Umbilical cord (tissue), 2 donors: ENCODE measurements around the gene ELP4. TPM values are rescaled to one million over a fixed set of nuclear protein-coding genes. Genes with fewer than 3 reads are reported as not detected.
"Not testable (repeated sequence)": the region's sequence is repeated elsewhere in the genome, so short reads cannot be mapped to it uniquely, and the experiment has no call there.

Experiments
- DNase-seq: peaks from one replicate; pipeline ENCODE4 v3.0.0-alpha.2; 2015; ENCODE audit warnings: low spot score
- total RNA-seq: library from RNA; depleted of rRNA; stranded (reverse); fragments of >200 nt; gene quantifications from one replicate; pipeline ENCODE4 v1.2.3, GENCODE V29; 2014; ENCODE audit warnings: low replicate concordance; ENCODE audit not compliant: insufficient read depth

Gene ELP4
- total RNA-seq, 1 donor from 2014 or later, result 46.5 TPM

- DNase-seq, result no peak
Measured at GRCh38 chr11:31699066-31699465, 189.5 kb downstream of the ELP4 start.

GRCh38 chr11:31702966-31703365, 193.4 kb downstream of the ELP4 start:
- DNase-seq, result no peak

GRCh38 chr11:31706357-31706756, 196.8 kb downstream of the ELP4 start:
- no peak for DNase-seq

GRCh38 chr11:31711137-31711536, 201.6 kb downstream of the ELP4 start:
- no peak for DNase-seq

GRCh38 chr11:31712851-31713250, 203.3 kb downstream of the ELP4 start:
- no peak for DNase-seq

- DNase-seq, result no peak
Measured at GRCh38 chr11:31714840-31715239, 205.3 kb downstream of the ELP4 start.

- no peak for DNase-seq
Measured at GRCh38 chr11:31720225-31720624, 210.7 kb downstream of the ELP4 start.

- DNase-seq, result no peak
Measured at GRCh38 chr11:31720671-31721365, 211.3 kb downstream of the ELP4 start.

GRCh38 chr11:31722754-31723153, 213.2 kb downstream of the ELP4 start:
- no peak for DNase-seq

- no peak for DNase-seq
Measured at GRCh38 chr11:31725176-31725575, 215.6 kb downstream of the ELP4 start.

GRCh38 chr11:31728432-31728831, 218.9 kb downstream of the ELP4 start:
- DNase-seq, result no peak

GRCh38 chr11:31740131-31740530, 230.6 kb downstream of the ELP4 start:
- DNase-seq, result no peak

- DNase-seq, result not testable (repeated sequence)
Measured at GRCh38 chr11:31740731-31741368, 231.3 kb downstream of the ELP4 start.

GRCh38 chr11:31747581-31747980, 238.0 kb downstream of the ELP4 start:
- DNase-seq, result no peak

- peak; percentile 8 for DNase-seq
Measured at GRCh38 chr11:31757260-31757835, 247.8 kb downstream of the ELP4 start.

GRCh38 chr11:31761636-31762035, 252.1 kb downstream of the ELP4 start:
- no peak for DNase-seq

- no peak for DNase-seq
Measured at GRCh38 chr11:31763296-31763695, 253.7 kb downstream of the ELP4 start.

GRCh38 chr11:31764261-31764660, 254.7 kb downstream of the ELP4 start:
- no peak for DNase-seq

GRCh38 chr11:31764766-31765165, 255.2 kb downstream of the ELP4 start:
- DNase-seq, result no peak

GRCh38 chr11:31767066-31767465, 257.5 kb downstream of the ELP4 start:
- no peak for DNase-seq

- no peak for DNase-seq
Measured at GRCh38 chr11:31767685-31768084, 258.1 kb downstream of the ELP4 start.

GRCh38 chr11:31768749-31769640, 259.4 kb downstream of the ELP4 start:
- DNase-seq, result no peak
